NB4 (cell line): ENCODE results near the gene ANKDD1A.

Source experiments
- DNase-seq: peaks from one replicate; pipeline ENCODE4 v3.0.0; 2010; ENCODE audit warnings: low read depth
- H3K4me3 ChIP-seq: one replicate; pipeline ENCODE4 v1.5.1; 2011; ENCODE audit warnings: mild to moderate bottlenecking, low read depth, low read length, moderate library complexity
- MYC ChIP-seq: IDR thresholded peaks from 2 replicates; pipeline ENCODE4 v1.6.1; 2011; ENCODE audit warnings: low read depth, low read length
- POLR2A ChIP-seq: IDR thresholded peaks from 2 replicates; pipeline ENCODE4 v1.6.1; 2011; ENCODE audit warnings: mild to moderate bottlenecking; ENCODE audit not compliant: insufficient read length; ENCODE audit errors: extremely low read depth
- TF ChIP-seq, protein P1 (sequence below): IDR thresholded peaks from 2 replicates; pipeline ENCODE4 v1.6.1; 2011; ENCODE audit warnings: low read depth, low read length
- TF ChIP-seq, protein P2 (sequence below): IDR thresholded peaks from one replicate; pipeline ENCODE4 v1.5.1; 2012; ENCODE audit warnings: low read depth, low read length

Gene ANKDD1A

DNA sequence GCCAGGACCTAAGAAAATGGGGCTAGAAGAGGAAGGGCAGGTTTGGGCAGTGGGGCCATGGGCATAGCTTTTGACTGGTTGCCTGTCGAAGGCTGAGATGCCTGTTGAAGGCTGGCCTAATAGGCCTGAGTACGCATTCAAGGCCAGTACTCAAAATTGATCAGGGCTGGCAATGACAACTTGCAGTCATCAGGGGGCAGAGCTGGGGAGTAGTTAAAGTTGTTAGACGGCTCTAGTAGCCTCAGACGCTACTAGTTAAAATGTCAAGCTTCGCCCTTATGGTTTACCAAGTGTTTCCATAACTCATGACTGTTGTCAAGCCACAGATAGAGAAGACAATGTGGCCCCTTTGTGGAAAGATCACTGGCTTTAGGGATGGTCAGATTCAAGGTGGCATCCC is 49.3 kb downstream of the ANKDD1A start:
- TF ChIP-seq MYC (no peak), POLR2A (no peak)
- TF ChIP-seq, protein P1, sequence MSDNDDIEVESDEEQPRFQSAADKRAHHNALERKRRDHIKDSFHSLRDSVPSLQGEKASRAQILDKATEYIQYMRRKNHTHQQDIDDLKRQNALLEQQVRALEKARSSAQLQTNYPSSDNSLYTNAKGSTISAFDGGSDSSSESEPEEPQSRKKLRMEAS = no peak
- TF ChIP-seq, protein P2, sequence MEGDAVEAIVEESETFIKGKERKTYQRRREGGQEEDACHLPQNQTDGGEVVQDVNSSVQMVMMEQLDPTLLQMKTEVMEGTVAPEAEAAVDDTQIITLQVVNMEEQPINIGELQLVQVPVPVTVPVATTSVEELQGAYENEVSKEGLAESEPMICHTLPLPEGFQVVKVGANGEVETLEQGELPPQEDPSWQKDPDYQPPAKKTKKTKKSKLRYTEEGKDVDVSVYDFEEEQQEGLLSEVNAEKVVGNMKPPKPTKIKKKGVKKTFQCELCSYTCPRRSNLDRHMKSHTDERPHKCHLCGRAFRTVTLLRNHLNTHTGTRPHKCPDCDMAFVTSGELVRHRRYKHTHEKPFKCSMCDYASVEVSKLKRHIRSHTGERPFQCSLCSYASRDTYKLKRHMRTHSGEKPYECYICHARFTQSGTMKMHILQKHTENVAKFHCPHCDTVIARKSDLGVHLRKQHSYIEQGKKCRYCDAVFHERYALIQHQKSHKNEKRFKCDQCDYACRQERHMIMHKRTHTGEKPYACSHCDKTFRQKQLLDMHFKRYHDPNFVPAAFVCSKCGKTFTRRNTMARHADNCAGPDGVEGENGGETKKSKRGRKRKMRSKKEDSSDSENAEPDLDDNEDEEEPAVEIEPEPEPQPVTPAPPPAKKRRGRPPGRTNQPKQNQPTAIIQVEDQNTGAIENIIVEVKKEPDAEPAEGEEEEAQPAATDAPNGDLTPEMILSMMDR = no peak
- DNase-seq = no peak
- no peak overlapping the region for H3K4me3 ChIP-seq

DNA sequence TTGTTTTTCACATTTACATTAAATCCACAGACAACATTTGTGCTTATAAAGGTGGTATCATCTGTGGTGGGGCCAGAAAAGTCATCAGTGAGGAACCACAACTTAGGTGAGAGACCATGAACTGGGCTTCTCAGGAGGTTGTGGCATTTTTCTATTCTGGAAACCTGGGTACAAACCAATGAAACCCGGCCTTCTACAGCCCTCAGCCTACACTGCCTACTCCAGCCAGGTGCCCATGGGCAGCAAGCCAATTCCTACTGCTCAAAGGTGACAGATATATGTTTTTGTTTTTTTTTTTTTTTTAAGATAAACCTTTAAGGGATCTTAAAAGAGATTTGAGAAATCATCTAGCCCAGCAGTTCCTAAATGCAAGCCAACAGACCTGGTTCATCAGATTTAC is 57.7 kb downstream of the ANKDD1A start:
- TF ChIP-seq POLR2A (no peak), MYC (no peak)
- TF ChIP-seq, protein P2 = no peak
- TF ChIP-seq, protein P1 = no peak

DNA sequence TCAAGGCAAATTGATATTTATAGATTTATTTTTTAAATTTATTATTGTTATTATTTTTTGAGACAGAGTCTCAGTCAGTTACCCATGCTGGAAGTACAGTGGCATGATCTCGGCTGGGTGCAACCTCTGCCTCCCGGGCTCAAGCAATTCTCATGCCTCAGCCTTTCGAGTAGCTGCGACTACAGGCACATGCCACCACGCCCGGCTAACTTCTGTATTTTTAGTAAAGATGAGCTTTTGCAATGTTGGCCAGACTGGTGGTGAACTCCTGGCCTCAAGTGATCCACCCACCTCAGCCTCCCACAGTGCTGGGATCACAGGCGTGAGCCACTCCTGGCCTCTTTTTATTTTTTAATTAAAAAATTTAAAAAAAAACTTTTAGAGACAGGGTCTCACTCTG is 59.0 kb downstream of the ANKDD1A start:
- no peak overlapping the region for H3K4me3 ChIP-seq
- no peak for TF ChIP-seq MYC
- TF ChIP-seq, protein P2 = no peak
- TF ChIP-seq POLR2A = no peak
- TF ChIP-seq, protein P1 = no peak
- DNase-seq = no peak

More for the DNA sequence above, 57.7 kb downstream of the ANKDD1A start:
- DNase-seq = no peak
- H3K4me3 ChIP-seq = no peak overlapping the region

DNA sequence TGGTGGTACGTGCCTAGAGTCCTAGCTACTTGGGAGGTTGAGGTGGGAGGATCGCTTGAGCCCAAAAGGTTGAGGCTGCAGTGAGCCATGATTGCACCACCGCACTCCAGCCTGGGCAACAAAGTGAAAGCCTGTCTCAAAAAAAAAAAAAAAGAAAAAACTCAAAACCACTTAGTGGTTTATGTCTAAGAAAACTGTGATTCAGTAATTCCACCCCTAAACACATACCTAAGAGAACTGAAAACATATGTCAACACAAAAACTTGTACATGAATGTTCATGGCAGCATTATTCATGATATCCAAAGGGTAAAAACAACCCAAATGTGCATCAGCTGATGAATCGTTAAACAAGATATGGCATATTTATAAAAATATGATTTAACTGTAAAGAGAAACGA is 63.7 kb downstream of the ANKDD1A start:
- no peak for TF ChIP-seq POLR2A
- TF ChIP-seq, protein P2 = no peak
- no peak for TF ChIP-seq MYC
- TF ChIP-seq, protein P1 = no peak
- DNase-seq = no peak
- no peak overlapping the region for H3K4me3 ChIP-seq

DNA sequence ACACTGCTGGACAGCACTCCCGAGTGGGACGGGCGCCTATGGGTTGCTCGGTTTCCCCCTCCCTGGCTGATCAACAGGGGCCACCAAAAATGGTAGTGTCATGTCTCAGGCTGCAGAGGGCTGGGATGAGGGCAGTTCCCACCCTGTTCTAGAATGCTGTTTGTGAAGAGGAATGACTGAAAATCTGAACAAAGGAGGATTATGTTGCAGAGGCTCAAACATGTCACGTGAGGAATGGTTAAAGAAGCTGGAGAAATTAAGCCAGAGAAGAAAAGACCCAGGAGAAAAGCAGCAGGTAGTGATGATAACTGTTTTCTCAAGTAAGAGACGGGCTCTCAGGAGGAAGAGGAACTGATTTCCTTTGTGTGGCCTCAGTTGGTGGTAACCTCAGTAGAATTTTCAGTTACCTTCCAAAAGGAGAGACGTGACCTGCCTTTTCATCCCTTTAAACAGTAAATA is 67.6 kb downstream of the ANKDD1A start:
- no peak overlapping the region for H3K4me3 ChIP-seq
- TF ChIP-seq POLR2A = no peak
- TF ChIP-seq, protein P2 = no peak
- TF ChIP-seq, protein P1 = no peak
- TF ChIP-seq MYC = no peak

More for the DNA sequence above, 67.6 kb downstream of the ANKDD1A start:
- DNase-seq = no peak
